ENCODE data around the gene CTRL. TPM values are rescaled to one million over a fixed set of nuclear protein-coding genes. Genes with fewer than 3 reads are reported as not detected.

The CTRL gene
- polyA plus RNA-seq, 12 donors = 1.2 to 5.8 (median 4.3) TPM; not detected in 2

DNA sequence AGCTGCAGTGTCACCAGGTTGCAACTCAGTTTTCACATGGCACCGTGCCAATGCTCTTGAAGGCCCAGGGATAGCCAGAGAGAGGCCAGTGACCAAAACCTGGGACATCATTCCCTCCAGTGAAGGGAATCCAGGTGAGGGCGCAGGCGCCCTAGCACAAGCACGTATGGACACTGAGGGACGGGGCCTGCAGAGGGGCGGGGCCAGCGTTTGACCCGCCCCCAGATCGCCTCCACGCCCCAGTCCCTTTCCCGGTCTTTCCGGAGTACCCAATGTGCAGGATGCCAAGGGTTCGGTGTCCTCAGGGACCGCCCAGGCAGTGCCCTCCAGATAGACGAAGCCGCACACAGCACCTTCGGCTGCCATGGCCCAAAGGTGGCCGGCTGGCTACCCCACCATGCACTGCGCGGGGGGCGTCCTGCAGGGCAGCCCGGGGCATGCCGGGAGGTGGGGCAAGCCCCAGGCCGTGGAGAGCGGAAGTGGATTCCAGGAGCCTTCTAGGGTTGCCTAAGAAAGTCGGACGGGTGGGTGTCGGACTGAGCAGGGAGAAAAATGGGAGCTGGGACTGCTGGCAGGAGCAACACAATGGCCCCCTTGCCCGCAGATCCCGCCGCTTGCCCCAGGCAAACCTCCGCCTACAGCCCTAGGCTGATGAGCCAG is 32.1 kb upstream of the CTRL start:
- DNase-seq = no peak

DNA sequence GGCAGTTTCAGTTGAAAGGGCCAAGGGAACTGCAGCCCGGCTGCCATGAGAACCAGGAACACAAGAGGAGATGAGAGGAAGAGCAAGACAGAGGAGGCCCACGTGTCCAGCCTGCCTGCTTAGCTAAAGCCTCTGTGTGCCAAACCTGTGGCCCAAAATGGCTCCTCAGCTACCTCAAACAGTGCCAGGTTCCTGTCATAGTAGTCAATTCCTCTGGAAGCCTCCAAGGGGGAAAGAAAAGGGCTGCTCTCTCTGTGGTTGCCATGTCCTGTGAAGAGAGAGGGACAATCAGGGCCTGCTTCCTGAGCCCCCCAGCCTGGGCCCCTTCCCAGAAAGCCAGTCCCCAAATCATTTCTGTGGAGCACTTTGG is 31.6 kb upstream of the CTRL start:
- no peak for DNase-seq

DNA sequence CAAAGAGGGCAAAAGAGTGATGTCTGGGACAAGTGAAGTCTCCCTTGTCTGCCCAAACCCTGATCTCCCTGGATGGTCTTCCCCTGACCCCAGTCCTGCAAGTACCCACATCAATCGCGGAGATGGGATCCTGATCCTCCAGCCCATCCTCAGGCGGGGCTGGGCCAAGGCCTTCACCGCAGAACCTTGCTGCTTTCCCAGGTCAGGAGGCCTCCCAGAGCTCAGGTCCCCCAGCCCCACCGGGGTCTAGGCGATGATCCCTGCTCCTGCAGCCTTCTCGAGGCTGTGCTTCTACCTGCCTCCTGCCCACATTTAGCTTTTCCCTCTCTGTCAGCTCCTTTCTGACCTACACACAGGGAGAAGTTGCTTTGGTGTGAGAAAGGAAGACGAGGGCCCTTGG is 30.5 kb upstream of the CTRL start:
- no peak for DNase-seq

DNA sequence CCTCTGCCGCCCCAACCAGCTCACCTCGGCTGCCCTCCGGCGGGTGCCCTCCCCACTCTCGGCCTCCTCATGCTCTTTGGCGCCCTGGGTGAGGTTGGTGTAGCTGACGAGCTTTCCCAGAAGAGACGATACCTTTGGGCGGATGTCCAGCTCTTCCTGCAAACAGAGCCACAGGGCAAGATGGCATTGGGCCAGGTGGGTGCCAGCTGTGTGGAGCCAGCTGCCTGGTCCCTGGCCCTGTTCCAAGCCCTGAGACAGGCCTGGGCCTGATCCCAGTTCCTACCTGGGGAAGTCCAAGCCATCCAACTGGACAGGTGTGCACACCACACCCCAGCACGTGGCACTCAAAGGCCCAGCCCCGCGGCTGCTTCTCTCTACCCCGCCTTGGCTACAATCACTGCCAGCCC is 29.9 kb upstream of the CTRL start:
- DNase-seq = no peak

DNA sequence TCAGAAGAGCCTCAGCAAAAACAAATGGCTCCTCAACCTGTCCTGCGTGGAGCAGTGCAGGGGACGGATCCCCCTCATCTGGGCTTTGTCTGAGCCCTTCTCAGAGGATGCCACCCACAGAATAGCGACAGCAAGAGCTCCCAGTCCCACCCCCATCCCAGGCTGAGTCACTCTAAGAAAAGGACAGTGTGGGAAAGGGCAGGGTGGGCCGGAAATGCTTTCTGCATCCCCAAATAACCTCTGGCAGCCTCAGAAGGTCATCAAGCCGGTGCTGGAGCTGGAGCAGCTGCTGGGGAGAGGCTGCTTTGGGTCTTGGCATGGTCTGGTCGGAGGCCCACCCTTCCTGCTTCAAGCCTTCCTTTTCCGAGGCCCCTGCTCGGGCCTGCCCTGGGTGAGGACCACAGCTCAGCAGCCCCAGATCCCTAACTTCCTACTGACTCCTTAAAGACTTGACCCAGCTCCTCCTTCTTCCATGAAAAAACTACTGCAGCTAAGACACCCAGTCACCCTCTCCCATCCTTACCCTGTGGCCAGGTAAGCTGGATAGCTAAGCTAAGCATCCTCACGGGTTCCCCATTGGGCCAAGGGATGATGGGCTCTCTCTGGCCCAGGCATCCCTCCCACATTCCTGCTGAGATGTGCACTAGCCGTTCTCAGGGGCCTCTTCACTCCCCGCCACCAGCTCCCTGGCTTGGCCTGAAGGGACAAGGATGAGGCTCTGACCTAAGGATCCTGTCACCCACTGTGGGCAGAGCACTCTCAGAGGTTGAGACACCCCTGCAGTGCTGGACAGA is 28.1 kb upstream of the CTRL start:
- DNase-seq = no peak

DNA sequence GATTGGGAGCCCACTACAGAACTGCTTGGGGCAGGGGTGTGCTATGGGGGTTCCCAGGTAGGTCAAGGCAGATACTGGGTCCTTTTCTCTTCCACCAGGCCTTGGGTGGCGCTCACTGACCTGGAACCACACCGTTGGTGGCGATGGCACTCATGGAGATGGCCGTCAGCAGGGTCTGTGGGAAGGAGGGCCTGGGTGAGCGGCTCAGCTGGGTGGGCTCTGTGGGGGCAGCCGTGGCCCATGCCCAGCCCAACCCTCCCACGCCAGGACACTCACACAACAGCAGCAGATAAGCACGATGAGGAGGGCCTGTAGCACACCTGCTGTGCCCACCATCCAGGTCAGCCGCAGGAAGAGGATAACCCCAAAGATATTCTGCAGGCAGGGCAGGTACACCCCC is 26.0 kb upstream of the CTRL start:
- no peak for DNase-seq

DNA sequence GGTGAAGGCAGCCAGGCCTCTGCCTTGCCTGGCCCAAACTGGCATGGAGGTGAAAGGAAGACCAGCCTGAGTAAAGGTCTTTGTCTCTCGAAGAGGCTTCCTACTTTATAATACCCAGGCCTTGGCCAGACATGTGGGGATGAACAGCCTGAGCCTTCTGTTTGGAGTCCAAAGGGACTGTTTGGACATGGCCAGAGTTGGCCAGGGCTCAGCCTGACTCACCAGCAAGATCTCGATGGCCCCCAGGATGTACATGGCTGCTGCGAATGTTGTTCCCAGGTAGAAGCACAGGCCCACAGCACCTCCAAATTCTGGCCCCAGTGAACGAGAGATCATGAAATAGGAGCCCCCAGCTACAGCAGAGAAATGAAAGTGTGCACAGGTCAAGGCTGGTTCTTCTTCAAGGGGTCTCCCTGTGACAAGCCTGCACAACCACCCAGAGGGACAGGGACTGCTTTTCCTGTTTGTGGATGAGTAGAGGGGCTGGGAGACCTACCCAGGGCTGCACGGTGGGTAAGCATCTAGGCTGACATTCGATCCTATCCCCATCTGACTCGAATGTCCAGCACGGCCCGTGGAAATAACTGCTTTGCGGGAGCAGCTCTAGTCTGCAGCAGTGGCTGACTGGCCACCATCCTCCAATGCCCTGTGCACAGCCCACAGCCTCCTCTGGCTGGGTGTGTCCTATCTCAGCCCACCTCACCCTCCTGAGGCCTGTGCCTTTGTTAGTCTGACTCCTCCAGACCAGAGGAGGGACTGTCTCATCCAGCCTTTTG is 22.9 kb upstream of the CTRL start:
- DNase-seq = no peak

DNA sequence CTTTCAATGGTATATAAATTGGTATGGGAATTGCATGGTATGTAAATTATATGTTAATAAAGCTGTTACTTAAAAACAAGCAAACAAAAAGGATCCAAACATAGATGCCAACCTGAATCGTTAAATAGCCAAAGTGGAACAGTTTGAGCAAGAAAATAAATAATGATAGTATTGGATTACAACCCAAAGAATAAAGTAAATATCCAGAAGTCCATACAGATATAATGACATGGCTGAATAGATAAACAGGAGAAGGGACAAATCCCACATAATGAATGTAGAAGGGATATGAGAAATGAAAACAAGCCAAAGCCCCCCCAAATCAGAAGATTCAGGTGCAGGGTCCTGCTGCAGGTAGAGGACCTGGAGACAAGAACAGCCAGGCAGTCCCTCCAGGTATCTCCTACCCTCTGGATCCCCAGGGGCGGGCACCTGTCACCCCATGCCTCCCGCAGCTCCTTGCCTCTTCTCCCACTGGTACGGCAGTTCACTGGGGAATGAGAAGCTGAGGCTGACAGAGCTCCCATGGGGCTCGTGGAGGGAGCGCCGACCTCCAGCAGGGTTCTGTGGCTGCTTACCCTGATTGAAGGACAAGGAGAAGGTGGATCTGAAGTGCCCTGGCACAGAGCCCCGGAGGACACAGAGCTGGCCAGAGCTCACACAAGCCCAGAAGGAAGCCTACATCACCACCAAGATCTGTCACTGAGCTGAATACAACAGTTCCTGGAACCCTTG is 22.1 kb upstream of the CTRL start:
- no peak for DNase-seq

DNA sequence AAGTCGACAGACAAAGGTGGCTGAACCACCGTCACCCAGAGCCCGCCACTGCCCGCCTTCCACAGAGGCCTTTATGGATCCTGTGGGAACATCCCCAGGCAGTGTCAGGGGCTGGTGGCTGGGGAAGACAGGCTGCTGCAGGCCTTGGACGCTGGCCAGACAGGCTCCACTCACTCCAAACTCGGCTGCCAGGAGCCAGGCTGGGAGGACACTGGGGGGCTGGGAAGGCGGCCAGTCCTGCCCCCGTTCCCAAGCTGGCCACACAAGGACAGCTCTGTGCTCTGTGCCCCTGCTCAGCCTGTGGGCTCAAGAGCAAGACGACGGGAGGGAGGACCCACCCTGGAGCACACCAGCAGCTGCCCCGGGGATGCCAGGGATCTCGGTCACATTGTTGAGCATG is 19.8 kb upstream of the CTRL start:
- DNase-seq = no peak

DNA sequence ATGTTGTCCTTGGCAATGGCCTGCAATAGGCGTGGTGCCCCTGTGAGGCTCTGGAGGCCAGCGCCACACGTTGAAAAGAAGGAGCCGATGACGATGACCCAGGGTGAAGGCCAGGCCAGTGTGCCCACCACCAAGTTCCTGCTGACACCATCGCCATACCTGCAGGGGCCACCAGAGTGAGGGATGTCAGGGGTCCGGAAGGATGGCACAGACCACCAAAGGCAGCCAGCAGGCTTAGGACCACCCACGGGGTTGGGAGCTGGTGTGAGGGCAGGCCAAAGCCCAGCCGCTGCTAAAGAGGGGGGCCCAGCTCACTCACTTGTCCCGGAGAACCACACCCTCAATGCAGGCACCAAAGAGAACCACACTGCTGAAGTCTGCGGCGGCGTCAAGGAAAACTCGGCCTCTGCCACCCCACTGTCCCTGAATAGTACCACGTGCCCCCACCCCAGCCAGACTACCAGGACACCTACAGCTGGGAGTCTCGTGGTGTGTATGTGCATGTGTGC is 18.7 kb upstream of the CTRL start:
- no peak for DNase-seq

DNA sequence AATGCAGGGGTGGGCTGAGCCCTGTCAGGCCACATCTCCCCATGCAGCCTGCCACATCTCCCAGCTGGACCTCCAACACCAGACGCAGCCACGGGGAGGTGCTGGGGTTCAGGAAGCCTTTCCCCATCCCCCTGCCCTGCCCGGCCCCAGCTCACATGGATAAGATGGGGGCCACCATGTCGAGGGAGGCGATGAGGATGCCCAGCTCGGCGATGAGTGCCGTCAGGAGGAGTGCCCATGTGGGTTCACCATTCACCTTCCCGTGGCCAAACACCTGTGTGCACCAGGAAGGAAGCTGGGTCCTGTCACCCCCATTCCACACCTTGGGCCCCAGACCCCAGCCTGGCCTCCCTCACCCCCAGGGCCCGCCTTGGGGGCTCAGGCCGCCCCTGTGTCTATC is 18.0 kb upstream of the CTRL start:
- DNase-seq = no peak

DNA sequence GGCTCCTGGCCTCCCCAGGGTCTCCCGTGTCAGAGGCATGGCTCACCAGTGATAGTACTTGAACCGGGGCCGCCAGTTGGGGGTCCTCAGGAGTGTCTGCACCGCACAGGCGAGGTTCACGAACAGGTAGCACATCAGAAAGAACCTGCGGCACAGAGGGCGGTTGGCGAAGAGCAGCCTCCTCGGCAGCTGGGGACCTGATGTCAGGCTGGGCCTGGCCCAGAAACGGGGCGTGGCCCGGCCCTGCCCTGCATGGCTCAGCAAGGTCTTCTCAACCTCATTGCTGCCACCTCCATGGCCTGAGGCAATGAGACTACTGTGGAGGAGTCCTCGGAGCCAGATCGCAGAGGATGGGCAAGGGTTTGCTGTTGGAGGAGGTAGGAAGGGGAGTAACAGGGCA is 16.4 kb upstream of the CTRL start:
- DNase-seq = no peak

DNA sequence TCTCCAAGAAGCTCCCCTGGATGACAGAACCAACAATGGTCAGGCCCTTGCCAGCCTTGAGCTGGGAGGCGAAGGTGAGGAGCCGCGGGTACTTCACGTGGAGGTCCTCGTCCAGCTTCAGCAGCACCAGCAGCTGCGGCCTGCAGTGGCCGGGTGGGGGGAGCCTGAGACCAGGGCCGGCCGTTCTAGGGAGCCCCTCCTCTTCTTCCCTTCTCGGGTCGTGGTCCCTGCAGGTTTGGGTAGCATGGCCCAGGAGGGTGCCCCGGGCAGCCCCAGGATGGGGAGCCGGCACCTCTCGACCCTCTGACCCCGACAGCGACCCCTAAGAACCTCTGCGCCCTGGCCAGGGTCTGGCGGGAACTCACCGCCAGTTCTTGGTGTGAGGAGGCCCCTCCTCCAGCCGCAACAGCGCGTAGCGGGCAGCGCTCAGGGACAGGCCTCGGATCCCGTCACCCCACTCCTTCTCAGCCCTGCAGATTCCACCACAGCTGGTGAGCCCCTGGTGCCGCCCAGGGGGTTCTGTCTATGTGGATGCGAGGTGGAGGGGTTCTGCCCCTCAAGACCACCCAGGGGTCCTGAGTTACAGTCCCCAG is 15.4 kb upstream of the CTRL start:
- DNase-seq = no peak

DNA sequence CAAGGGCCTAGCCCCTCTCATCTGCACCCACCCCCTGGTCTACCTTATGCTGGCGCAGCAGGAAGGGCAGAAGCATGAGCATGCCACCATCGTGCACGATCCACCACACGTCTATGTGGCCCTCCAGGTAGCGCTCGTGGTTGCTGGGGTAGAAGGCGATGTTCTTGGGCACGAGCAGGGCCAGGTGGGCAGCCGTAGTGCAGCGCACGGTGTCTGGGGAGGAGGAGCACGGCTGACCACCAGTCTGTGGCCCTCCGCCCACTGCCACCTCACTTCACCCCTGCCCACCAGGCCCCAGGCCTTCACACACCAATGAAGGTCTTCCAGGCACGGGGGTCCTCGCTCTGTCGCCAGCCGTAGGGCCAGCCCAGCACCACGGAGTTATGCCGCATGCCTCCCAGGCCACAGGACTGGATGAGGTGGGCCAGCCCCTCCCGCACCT is 14.5 kb upstream of the CTRL start:
- DNase-seq = no peak

DNA sequence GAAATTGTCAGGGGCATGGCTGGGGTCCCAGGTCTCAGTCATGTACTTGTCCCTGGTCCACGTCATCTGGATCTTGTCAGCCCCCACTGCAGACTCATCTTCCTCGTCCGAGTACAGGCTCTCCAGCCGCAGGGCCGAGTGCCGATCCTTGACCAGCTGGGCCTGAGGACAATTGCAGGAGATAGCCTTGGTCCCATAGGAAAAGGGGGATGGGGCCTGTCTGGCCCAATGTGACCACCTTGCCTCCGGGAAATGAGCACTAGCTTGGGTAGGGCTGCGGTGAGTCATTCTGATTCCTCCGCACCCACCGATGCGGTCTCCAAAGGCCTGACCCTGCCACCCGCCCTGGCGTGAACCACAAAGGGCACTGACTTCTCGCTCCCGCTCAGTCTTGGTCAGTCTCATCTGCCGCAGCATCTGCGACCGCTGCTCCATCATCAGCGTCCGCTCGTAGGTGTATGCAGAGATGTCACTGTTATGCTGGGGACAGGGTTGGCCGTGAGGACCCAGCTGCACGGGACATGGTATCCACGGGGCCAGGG is 13.8 kb upstream of the CTRL start:
- no peak for DNase-seq

DNA sequence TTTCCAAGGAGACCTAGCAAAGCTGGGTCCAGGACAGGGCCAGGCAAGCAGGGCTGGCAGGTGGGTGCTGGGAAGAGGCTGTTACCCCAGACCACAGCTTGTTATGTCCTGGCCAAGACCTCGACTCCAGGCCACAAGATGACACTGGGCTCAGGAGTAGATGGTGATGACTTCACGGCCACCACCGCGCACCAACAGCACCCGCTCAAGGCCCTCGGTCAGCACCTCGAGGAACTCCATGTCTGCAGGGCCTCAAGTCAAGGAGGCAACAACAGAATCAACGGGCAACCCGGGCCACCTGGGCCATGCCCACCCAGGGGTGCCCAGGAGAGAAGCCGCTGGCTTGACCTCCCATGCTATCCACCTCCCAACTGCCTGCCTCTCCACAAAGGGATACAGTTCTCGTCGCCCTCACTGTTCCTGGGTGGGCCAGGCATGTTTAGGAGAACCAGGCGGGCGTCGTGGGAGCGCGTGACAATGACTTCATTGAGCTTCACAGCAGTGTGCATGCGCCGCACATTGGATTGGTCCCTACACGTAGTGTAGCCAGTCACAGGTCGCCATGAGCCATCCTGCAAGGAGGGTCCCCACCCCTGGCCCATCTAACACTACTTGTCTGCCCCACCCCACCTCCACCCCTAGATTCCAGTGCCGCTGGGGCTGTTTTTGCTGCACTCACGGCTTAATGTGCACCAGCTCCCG is 13.2 kb upstream of the CTRL start:
- DNase-seq = no peak

DNA sequence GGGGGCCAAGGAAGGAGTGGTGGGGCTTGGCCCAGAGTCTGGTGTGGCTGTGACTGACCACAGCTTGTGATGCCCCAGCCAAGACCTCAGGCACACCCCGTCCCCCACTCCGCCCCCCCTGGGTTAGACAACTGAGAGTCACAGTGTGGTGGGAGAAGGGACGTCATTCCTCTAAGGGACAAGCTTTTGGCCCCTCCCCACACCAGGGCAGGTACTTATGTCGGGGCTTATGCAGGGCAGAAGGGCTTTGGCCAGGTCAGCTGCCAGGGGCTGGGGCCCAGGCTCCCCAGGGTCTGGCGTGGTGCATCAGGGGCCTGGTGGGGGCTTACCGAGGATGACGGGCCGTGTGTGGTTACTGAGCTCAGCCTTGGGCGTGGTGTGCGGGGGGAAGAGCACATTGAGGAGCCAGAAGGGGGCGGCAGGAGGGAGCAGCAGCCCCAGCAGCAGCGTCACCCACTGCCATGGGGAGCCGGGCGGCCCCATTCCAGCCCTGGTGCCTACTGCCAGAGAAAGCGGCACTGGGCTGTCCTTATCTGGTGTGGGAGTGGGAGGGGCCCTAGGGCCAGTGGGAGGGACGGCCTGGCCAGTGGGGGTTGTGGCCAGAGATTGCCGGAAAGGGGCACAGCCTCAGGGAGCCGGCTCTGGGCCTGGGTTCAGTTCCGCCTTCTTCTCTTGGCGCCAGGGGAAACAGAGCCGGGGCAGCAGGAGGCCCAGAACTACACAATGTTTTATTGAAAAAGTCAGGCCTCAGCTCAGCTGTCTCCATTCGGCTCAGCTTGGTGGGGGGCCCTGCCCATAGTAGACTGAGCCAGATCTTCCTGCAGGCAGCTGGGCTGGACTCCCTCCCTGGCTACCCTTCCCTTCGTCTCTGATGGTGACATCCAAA is 12.2 kb upstream of the CTRL start, which contains the start of gene LCAT:
LCAT (minus strand) TSS at position 502 of the 886 bp plus-strand sequence; CDS start at position 483, 19 bp downstream.
- DNase-seq = no peak

DNA sequence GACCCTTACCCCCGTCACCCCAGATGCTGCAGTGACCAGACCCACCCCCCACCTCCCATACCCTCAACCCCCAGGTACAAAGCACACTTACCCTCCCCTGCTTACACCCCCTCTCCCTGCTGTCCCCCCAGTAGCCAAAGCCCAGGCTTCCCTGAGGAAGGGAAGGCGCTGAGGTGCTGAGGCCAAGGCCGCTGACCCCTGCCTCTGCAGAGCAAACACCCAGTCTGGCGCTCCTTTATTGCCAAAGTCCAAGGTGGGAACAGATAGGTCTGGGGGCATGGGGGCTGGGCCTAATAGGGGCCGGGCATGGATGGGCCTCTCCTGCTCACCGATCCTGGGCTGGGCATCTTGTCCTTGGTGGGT is 11.6 kb upstream of the CTRL start:
- DNase-seq = no peak

DNA sequence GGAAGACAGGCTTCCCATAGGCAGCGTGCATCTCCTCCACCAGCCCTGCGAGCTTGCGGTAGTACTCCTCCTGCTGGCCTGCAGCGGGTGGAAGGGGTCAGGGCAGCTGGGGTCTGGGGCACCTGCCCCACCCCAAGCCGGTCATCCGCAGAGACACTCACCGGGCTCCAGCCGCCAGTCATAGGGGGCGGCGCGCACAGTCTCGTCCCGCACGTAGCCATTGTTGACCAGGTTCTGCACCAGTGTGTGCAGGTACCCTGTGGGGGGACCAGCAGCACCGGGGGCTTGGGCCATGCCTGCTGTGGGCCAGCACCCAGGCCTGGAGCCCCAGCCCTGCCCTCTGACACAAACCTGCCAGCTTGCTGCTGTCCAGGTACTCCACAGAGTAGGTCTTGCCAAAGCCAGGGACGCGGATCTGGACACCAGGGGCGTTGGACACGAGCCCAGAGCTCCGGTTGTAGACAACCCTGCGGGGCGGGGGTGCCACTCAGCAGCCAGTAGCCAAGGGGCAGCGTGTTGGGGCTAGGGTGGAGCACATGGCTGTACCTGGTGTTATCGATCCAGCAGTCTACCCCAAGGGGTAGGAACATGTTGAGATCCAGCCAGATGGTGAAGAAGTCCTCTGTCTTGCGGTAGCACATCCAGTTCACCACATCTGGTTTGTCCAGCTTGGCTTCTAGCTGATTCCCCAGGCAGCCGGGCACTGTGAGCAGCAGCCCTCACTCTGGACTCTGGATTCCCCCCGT is 11.0 kb upstream of the CTRL start:
- no peak for DNase-seq
